GM12801 (cell line): ENCODE measurements around the gene RBFOX1.

Experiments used
- TF ChIP-seq, protein P1 (sequence below): IDR thresholded peaks from one replicate; pipeline ENCODE4 v1.5.1; 2011; ENCODE audit warnings: control low read depth; ENCODE audit not compliant: insufficient read length; ENCODE audit errors: extremely low read depth

The RBFOX1 gene

GRCh38 chr16:7362231-7362630, 29.6 kb downstream of the RBFOX1 start:
- TF ChIP-seq, protein P1, sequence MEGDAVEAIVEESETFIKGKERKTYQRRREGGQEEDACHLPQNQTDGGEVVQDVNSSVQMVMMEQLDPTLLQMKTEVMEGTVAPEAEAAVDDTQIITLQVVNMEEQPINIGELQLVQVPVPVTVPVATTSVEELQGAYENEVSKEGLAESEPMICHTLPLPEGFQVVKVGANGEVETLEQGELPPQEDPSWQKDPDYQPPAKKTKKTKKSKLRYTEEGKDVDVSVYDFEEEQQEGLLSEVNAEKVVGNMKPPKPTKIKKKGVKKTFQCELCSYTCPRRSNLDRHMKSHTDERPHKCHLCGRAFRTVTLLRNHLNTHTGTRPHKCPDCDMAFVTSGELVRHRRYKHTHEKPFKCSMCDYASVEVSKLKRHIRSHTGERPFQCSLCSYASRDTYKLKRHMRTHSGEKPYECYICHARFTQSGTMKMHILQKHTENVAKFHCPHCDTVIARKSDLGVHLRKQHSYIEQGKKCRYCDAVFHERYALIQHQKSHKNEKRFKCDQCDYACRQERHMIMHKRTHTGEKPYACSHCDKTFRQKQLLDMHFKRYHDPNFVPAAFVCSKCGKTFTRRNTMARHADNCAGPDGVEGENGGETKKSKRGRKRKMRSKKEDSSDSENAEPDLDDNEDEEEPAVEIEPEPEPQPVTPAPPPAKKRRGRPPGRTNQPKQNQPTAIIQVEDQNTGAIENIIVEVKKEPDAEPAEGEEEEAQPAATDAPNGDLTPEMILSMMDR, result no peak

- TF ChIP-seq, protein P1, result no peak
These were observed 31.1 kb downstream of the RBFOX1 start for GRCh38 chr16:7363422-7364417.

DNA sequence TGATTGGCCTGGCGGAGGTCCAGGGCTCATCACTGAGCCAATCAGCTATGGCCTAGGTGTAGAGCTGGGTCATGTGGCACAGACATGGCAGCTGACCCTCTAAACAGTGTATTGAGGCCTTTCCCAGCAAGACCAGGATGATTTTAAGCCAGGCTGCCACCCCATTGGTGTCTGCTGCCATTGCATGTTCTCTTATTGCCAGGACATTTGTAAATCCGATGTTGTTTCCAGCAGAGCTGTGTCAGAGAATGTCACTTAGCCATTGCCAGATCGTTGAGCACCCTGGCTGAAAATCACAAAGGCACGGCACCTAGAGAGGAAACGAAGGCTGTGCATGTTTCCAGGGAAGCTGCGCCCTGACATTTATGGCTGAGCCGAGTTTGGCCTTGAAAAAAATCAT, 33.4 kb downstream of the RBFOX1 start:
- TF ChIP-seq, protein P1, result no peak

DNA sequence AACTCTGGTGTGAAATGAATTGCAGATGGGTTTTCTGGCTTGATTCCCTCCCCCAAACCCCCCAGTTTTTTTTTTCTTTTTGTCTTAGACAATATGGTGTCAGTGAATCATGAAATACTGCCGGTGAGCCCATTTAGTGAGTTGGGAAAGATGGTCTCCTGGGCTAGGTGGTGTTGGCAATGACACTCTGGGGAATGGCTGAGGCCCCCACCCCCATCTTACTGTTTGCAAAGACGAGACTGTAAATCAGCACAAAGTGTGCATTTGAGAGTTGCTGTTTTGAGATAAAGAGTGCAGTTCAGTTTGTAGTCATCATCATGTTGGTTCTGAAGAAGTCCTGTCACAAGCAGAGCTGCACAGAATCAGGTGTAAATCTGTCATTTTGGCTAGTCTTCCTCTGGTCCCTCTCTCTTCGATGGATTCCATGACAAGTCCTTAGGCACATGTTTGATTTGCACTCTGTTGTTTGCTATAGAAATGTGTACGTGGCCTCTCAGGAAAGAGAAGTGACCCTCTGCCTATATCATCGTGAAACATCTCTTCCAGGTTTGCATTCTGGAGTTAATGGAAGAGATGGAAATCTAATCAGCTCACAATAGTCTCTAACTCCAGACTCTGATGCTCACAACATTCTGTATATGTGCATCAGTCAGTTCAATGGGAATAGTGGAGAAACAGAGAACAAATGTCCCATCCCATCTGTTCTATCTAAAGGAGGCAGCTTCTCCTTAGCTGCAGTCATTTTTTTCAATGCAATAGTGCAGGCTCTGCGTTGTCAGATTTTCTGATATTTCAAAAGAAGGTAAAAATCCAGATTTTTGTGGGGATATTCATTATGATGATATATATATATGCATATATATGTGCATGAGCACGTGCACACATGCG, 34.6 kb downstream of the RBFOX1 start:
- TF ChIP-seq, protein P1, result no peak

DNA sequence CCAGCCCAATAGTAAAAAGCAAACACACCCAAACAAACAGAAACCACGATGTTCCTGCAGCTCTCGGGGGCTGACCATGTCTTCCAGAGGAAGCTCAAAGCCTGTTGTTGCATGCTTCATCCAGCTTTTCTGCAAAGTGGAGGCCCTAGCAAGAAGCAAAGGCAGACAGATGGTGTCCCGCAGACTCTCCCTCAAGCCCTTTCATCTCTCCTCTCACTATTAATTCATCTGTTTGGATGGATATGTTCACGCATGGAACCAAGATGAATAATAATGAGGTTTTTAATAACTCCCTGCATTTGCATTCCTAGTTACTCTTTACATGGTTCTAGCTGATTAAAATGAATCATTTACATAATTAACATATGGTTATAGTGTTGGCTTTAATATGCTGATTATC, 36.6 kb downstream of the RBFOX1 start:
- TF ChIP-seq, protein P1, result no peak

- TF ChIP-seq, protein P1, result no peak
These were observed 39.5 kb downstream of the RBFOX1 start for GRCh38 chr16:7372095-7372494.

DNA sequence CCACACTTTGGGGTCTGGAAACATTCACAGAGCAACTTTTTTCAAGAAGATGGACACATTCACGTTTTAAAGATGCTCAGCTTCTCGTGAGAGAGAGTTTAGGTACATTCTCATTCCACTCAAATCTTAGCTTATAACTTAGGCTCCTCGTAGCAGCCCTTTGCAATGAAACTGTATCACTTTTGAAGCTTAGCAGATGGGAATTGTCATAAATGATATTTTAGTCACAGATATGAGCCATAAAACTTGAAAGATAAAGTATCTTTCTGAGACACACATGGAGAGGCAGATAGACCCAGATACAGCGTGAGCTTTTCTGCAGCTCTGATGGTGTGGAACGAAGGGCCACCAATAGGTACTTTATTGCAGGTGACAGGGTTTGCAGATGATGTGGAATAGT, 41.1 kb downstream of the RBFOX1 start:
- TF ChIP-seq, protein P1, result no peak
